Panc1 (cell line): ENCODE measurements around the gene ENOX2. TPM values are rescaled to one million over a fixed set of nuclear protein-coding genes. Genes with fewer than 3 reads are reported as not detected.

ENCODE experiments used
- ATAC-seq: fragments of 200-7000 bp; cut with Tn5 transposase; 2 replicates; pipeline ENCODE4 v1.9.1; 2020; ENCODE audit warnings: mild to moderate bottlenecking, moderate library complexity
- BruUV-seq: library from RNA; stranded (reverse); fragments of 400-500 nt; replicated peaks from 2 replicates; lab custom pipeline; 2021; lab: Mats Ljungman, UMichigan
- CTCF ChIA-PET: fragments of 300-600 bp; sonication (Branson Sonifier 250); formaldehyde crosslinking; loops from one replicate; lab custom pipeline; 2022; ENCODE audit warnings: antibody characterized with exemption; lab: Charles Lee
- POLR2A ChIA-PET: fragments of 300-600 bp; sonication (Branson Sonifier 250); formaldehyde crosslinking; loops from one replicate; lab custom pipeline; 2022; ENCODE audit warnings: antibody characterized with exemption; lab: Charles Lee
- DNase-seq: peaks from one replicate; pipeline ENCODE4 v3.0.0-alpha.2; 2010; ENCODE audit warnings: low read depth, low spot score
- H3K27ac ChIP-seq: 2 replicates; pipeline ENCODE4 v1.5.1; 2011; ENCODE audit warnings: mild to moderate bottlenecking, low read length, inconsistent platforms
- H3K27me3 ChIP-seq: fragments of 200-500 bp; sonication (Bioruptor generic); 2 replicates; pipeline ENCODE4 v1.6.0; 2014; ENCODE audit warnings: low read length, inconsistent platforms; ENCODE audit not compliant: control insufficient read depth, insufficient read depth
- H3K36me3 ChIP-seq: fragments of 200-500 bp; sonication (Bioruptor generic); 2 replicates; pipeline ENCODE4 v1.5.1; 2014; ENCODE audit warnings: inconsistent platforms, mild to moderate bottlenecking, low read length, moderate library complexity; ENCODE audit not compliant: control insufficient read depth, insufficient read depth
- H3K4me1 ChIP-seq: 2 replicates; pipeline ENCODE4 v1.5.1; 2011; ENCODE audit warnings: inconsistent platforms, mild to moderate bottlenecking, low read length, moderate library complexity; ENCODE audit not compliant: control insufficient read depth, insufficient read depth
- H3K4me3 ChIP-seq, 2 experiments: 2 replicates each; pipeline ENCODE4 v1.5.1; 2011 to 2012; ENCODE audit warnings: low read depth in 2 of 2, low read length in 2 of 2, mild to moderate bottlenecking in 2 of 2, inconsistent platforms in 1 of 2, moderate library complexity in 1 of 2
- H3K9me3 ChIP-seq: fragments of 200-500 bp; sonication (Bioruptor generic); 2 replicates; pipeline ENCODE4 v1.5.1; 2014; ENCODE audit warnings: low read depth, mild to moderate bottlenecking, inconsistent platforms, low read length, moderate library complexity; ENCODE audit not compliant: control insufficient read depth, insufficient read depth
- CTCF ChIP-seq: fragments of 450-650 bp; IDR thresholded peaks from 2 replicates; pipeline ENCODE4 v1.5.1; 2017; ENCODE audit warnings: mild to moderate bottlenecking
- POLR2AphosphoS5 ChIP-seq: IDR thresholded peaks from 2 replicates; pipeline ENCODE4 v1.6.1; 2012; ENCODE audit warnings: mild to moderate bottlenecking, low read depth, low read length, moderate library complexity
- REST ChIP-seq, 2 experiments: IDR thresholded peaks; 2 replicates each; pipeline ENCODE4 v1.6.1; 2011 to 2012; ENCODE audit warnings: low read depth in 2 of 2, control low read depth in 1 of 2, low read length in 1 of 2, mild to moderate bottlenecking in 1 of 2, moderate library complexity in 1 of 2; ENCODE audit not compliant: insufficient read depth in 1 of 2
- SIN3A ChIP-seq: IDR thresholded peaks from 2 replicates; pipeline ENCODE4 v1.6.1; 2012; ENCODE audit warnings: low read depth, mild to moderate bottlenecking, low read length, moderate library complexity, borderline replicate concordance; ENCODE audit not compliant: insufficient read depth
- TCF7L2 ChIP-seq: IDR thresholded peaks from 2 replicates; pipeline ENCODE4 v1.6.1; 2011; ENCODE audit warnings: mild to moderate bottlenecking, low read depth, low read length, inconsistent platforms
- in situ Hi-C: cut with HindIII; loops from 2 replicates; pipeline ENCODE4 v1.10.0; 2016; ENCODE audit warnings: low sequenced_read_pairs, low pct_unique_long_range_greater_than_20kb
- intact Hi-C: fragments of 100-400 bp; cut with micrococcal nuclease; formaldehyde crosslinking; loops from one replicate; pipeline ENCODE4 v1.10.0; 2022; ENCODE audit not compliant: unreplicated experiment
- total RNA-seq: library from RNA; stranded (reverse); gene quantifications from one replicate; pipeline ENCODE4 v1.2.1, GENCODE V29; 2021; ENCODE audit not compliant: unreplicated experiment

Gene ENOX2
- total RNA-seq, 1 experiment from 2014 or later, result 12.4 TPM

GRCh38 chrX:130887376-130887775 lies 15.6 kb downstream of the ENOX2 start:
- ChIA-PET POLR2A (no interaction called here), CTCF (no interaction called here)
- Histone ChIP-seq H3K36me3 (no peaks in the 10 kb centered on the region), H3K4me1 (no peaks in the 10 kb centered on the region), H3K9me3 (no peaks in the 10 kb centered on the region), H3K4me3 (no peak overlapping the region), H3K27ac (no peak overlapping the region), H3K27me3 (no peaks in the 10 kb centered on the region)
- ATAC-seq (no peak), DNase-seq (no peak)
- no TSS peak for BruUV-seq
- in situ Hi-C loops (no loop called here), intact Hi-C loops (no loop called here)
- TF ChIP-seq POLR2AphosphoS5, result no peak
- no peak for TF ChIP-seq REST (IDR thresholded peaks at IDR 0.05; ENCODE audit: insufficient read depth in 1 of 2, low read depth in 2 of 2, low read length in 1 of 2)
- no peak for TF ChIP-seq TCF7L2
- no peak for TF ChIP-seq SIN3A
- no peak for TF ChIP-seq CTCF

- Histone ChIP-seq H3K4me1 (no peaks in the 10 kb centered on the region), H3K36me3 (no peaks in the 10 kb centered on the region), H3K9me3 (no peaks in the 10 kb centered on the region), H3K27ac (no peak overlapping the region), H3K27me3 (no peaks in the 10 kb centered on the region), H3K4me3 (no peak overlapping the region)
- intact Hi-C loops, result no loop called here
- TF ChIP-seq CTCF (no peak), POLR2AphosphoS5 (no peak), TCF7L2 (no peak), REST (IDR thresholded peaks at IDR 0.05; ENCODE audit: insufficient read depth in 1 of 2, low read depth in 2 of 2, low read length in 1 of 2) (no peak), SIN3A (no peak)
- no peak for DNase-seq
- POLR2A ChIA-PET, result no interaction called here
- no peak for ATAC-seq
- in situ Hi-C loops, result no loop called here
- CTCF ChIA-PET, result no interaction called here
- no TSS peak for BruUV-seq
These were observed 17.0 kb downstream of the ENOX2 start for GRCh38 chrX:130885996-130886395.
